ENCODE data around the gene ZNF217.
"Not testable (repeated sequence)": the region's sequence is repeated elsewhere in the genome, so short reads cannot be mapped to it uniquely, and the experiment has no call there.

ZNF217 gene

GRCh38 chr20:53608456-53609452 lies 15.1 kb upstream of the ZNF217 start:
- Histone ChIP-seq H2BK5ac (ENCODE audit: low read length) (peak overlapping the region; percentile 71), H3K27ac (replicated peaks; ENCODE audit: low read length) (no peak overlapping the region), H3K23ac (ENCODE audit: low read depth, low read length, poor library complexity) (peak overlapping the region; percentile 49), H2BK120ac (ENCODE audit: low read depth, low read length) (peak overlapping the region; percentile 25), H3K4ac (ENCODE audit: low read length) (no peak overlapping the region), H3K27me3 (ENCODE audit: control insufficient read depth in 3 of 3, insufficient read depth in 3 of 3, low read depth in 1 of 3, low read length in 3 of 3) (no peaks in the 10 kb centered on the region), H3K4me3 (ENCODE audit: low read length in 2 of 2) (no peak overlapping the region), H3K79me1 (ENCODE audit: low read depth, low read length) (no peaks in the 10 kb centered on the region), H3K36me3 (replicated peaks in 1 of 2; ENCODE audit: control insufficient read depth in 2 of 2, insufficient read depth in 2 of 2, low read length in 2 of 2) (no peaks in the 10 kb centered on the region), H3K18ac (ENCODE audit: low read length) (peak overlapping the region; percentile 89), H2AK5ac (ENCODE audit: low read depth, low read length) (peak overlapping the region; percentile 89), H3K9ac (ENCODE audit: low read depth, low read length, poor library complexity) (no peak overlapping the region), H3K4me1 (ENCODE audit: control insufficient read depth in 2 of 2, insufficient read depth in 1 of 2, low read depth in 1 of 2, low read length in 2 of 2) (peaks cover 6 to 9% of the 10 kb centered on the region in 2 donors), H4K91ac (ENCODE audit: low read depth, low read length, poor library complexity) (peak overlapping the region; percentile 65), H2AFZ (ENCODE audit: low read length) (peak overlapping the region; percentile 70), H2BK15ac (ENCODE audit: low read length) (peak overlapping the region; percentile 23), H3K9me3 (replicated peaks in 1 of 2; ENCODE audit: control insufficient read depth in 2 of 2, insufficient read depth in 1 of 2, low read depth in 1 of 2, low read length in 2 of 2) (no peaks in the 10 kb centered on the region), H4K8ac (ENCODE audit: low read depth, low read length) (no peak overlapping the region), H3K4me2 (ENCODE audit: insufficient read depth, low read length, poor library complexity, severe bottlenecking) (no peak overlapping the region), H3K14ac (ENCODE audit: low read length) (no peak overlapping the region), H2BK12ac (ENCODE audit: low read length) (peak overlapping the region; percentile 67)
- no CpG with 5 or more reads among the region's 35 CpGs for WGBS, 2 donors (ENCODE audit: extremely low coverage in 2 of 2, insufficient read length in 2 of 2, insufficient replicate concordance in 1 of 2)
- no peak for DNase-seq (ENCODE audit: low spot score)

- Histone ChIP-seq H3K23ac (ENCODE audit: low read depth, low read length, poor library complexity) (peak overlapping the region; percentile 49), H3K36me3 (replicated peaks in 1 of 2; ENCODE audit: control insufficient read depth in 2 of 2, insufficient read depth in 2 of 2, low read length in 2 of 2) (no peaks in the 10 kb centered on the region), H3K4me1 (ENCODE audit: control insufficient read depth in 2 of 2, insufficient read depth in 1 of 2, low read depth in 1 of 2, low read length in 2 of 2) (peaks cover 4 to 9% of the 10 kb centered on the region in 2 donors), H2BK120ac (ENCODE audit: low read depth, low read length) (no peak overlapping the region), H3K27ac (replicated peaks; ENCODE audit: low read length) (no peak overlapping the region), H2AK5ac (ENCODE audit: low read depth, low read length) (peak overlapping the region; percentile 89), H3K14ac (ENCODE audit: low read length) (no peak overlapping the region), H3K18ac (ENCODE audit: low read length) (peak overlapping the region; percentile 89), H3K9me3 (replicated peaks in 1 of 2; ENCODE audit: control insufficient read depth in 2 of 2, insufficient read depth in 1 of 2, low read depth in 1 of 2, low read length in 2 of 2) (no peaks in the 10 kb centered on the region), H4K8ac (ENCODE audit: low read depth, low read length) (no peak overlapping the region), H2BK12ac (ENCODE audit: low read length) (peak overlapping the region; percentile 67), H4K91ac (ENCODE audit: low read depth, low read length, poor library complexity) (peak overlapping the region; percentile 65), H2BK5ac (ENCODE audit: low read length) (peak overlapping the region; percentile 71), H3K4ac (ENCODE audit: low read length) (no peak overlapping the region), H3K79me1 (ENCODE audit: low read depth, low read length) (no peaks in the 10 kb centered on the region), H3K27me3 (ENCODE audit: control insufficient read depth in 3 of 3, insufficient read depth in 3 of 3, low read depth in 1 of 3, low read length in 3 of 3) (no peaks in the 10 kb centered on the region), H3K4me3 (ENCODE audit: low read length in 2 of 2) (no peak overlapping the region), H3K9ac (ENCODE audit: low read depth, low read length, poor library complexity) (no peak overlapping the region), H2AFZ (ENCODE audit: low read length) (no peak overlapping the region), H3K4me2 (ENCODE audit: insufficient read depth, low read length, poor library complexity, severe bottlenecking) (no peak overlapping the region), H2BK15ac (ENCODE audit: low read length) (peak overlapping the region; percentile 23)
- DNase-seq (ENCODE audit: low spot score), result no peak
- no CpG with 5 or more reads among the region's 23 CpGs for WGBS, 2 donors (ENCODE audit: extremely low coverage in 2 of 2, insufficient read length in 2 of 2, insufficient replicate concordance in 1 of 2)
Observed at GRCh38 chr20:53608071-53608455, 14.4 kb upstream of the ZNF217 start.

GRCh38 chr20:53606364-53606985 lies 12.8 kb upstream of the ZNF217 start:
- Histone ChIP-seq H3K36me3 (replicated peaks in 1 of 2; ENCODE audit: control insufficient read depth in 2 of 2, insufficient read depth in 2 of 2, low read length in 2 of 2) (no peaks in the 10 kb centered on the region), H3K27ac (replicated peaks; ENCODE audit: low read length) (no peak overlapping the region), H2BK12ac (ENCODE audit: low read length) (peak overlapping the region; percentile 73), H3K4me1 (ENCODE audit: control insufficient read depth in 2 of 2, insufficient read depth in 1 of 2, low read depth in 1 of 2, low read length in 2 of 2) (peaks cover 2 to 9% of the 10 kb centered on the region in 2 donors), H4K8ac (ENCODE audit: low read depth, low read length) (no peak overlapping the region), H3K4ac (ENCODE audit: low read length) (no peak overlapping the region), H3K18ac (ENCODE audit: low read length) (peak overlapping the region; percentile 11), H2BK15ac (ENCODE audit: low read length) (no peak overlapping the region), H3K23ac (ENCODE audit: low read depth, low read length, poor library complexity) (no peak overlapping the region), H2AFZ (ENCODE audit: low read length) (peak overlapping the region; percentile 68), H3K27me3 (ENCODE audit: control insufficient read depth in 3 of 3, insufficient read depth in 3 of 3, low read depth in 1 of 3, low read length in 3 of 3) (no peaks in the 10 kb centered on the region), H3K79me1 (ENCODE audit: low read depth, low read length) (no peaks in the 10 kb centered on the region), H3K4me2 (ENCODE audit: insufficient read depth, low read length, poor library complexity, severe bottlenecking) (no peak overlapping the region), H2BK120ac (ENCODE audit: low read depth, low read length) (no peak overlapping the region), H3K4me3 (ENCODE audit: low read length in 2 of 2) (no peak overlapping the region), H4K91ac (ENCODE audit: low read depth, low read length, poor library complexity) (no peak overlapping the region), H3K9ac (ENCODE audit: low read depth, low read length, poor library complexity) (no peak overlapping the region), H3K14ac (ENCODE audit: low read length) (no peak overlapping the region), H2AK5ac (ENCODE audit: low read depth, low read length) (no peak overlapping the region), H2BK5ac (ENCODE audit: low read length) (no peak overlapping the region), H3K9me3 (replicated peaks in 1 of 2; ENCODE audit: control insufficient read depth in 2 of 2, insufficient read depth in 1 of 2, low read depth in 1 of 2, low read length in 2 of 2) (no peaks in the 10 kb centered on the region)
- WGBS, 2 donors (ENCODE audit: extremely low coverage in 2 of 2, insufficient read length in 2 of 2, insufficient replicate concordance in 1 of 2), result no CpG with 5 or more reads among the region's 8 CpGs
- no peak for DNase-seq (ENCODE audit: low spot score)

GRCh38 chr20:53605401-53605800 lies 11.8 kb upstream of the ZNF217 start:
- H4K8ac ChIP-seq (ENCODE audit: low read depth, low read length); H3K4ac ChIP-seq (ENCODE audit: low read length); H3K4me3 ChIP-seq (ENCODE audit: low read length in 2 of 2); H2BK15ac ChIP-seq (ENCODE audit: low read length); H3K27me3 ChIP-seq (ENCODE audit: control insufficient read depth in 3 of 3, insufficient read depth in 3 of 3, low read depth in 1 of 3, low read length in 3 of 3); H2BK5ac ChIP-seq (ENCODE audit: low read length); H3K36me3 ChIP-seq (replicated peaks in 1 of 2; ENCODE audit: control insufficient read depth in 2 of 2, insufficient read depth in 2 of 2, low read length in 2 of 2); H3K9me3 ChIP-seq (replicated peaks in 1 of 2; ENCODE audit: control insufficient read depth in 2 of 2, insufficient read depth in 1 of 2, low read depth in 1 of 2, low read length in 2 of 2); H4K91ac ChIP-seq (ENCODE audit: low read depth, low read length, poor library complexity); H2AK5ac ChIP-seq (ENCODE audit: low read depth, low read length); H3K27ac ChIP-seq (replicated peaks; ENCODE audit: low read length); H3K4me2 ChIP-seq (ENCODE audit: insufficient read depth, low read length, poor library complexity, severe bottlenecking); H3K18ac ChIP-seq (ENCODE audit: low read length); H3K14ac ChIP-seq (ENCODE audit: low read length); H3K79me1 ChIP-seq (ENCODE audit: low read depth, low read length); H3K23ac ChIP-seq (ENCODE audit: low read depth, low read length, poor library complexity); H3K9ac ChIP-seq (ENCODE audit: low read depth, low read length, poor library complexity); H2BK120ac ChIP-seq (ENCODE audit: low read depth, low read length); H3K4me1 ChIP-seq (ENCODE audit: control insufficient read depth in 2 of 2, insufficient read depth in 1 of 2, low read depth in 1 of 2, low read length in 2 of 2); H2AFZ ChIP-seq (ENCODE audit: low read length); H2BK12ac ChIP-seq (ENCODE audit: low read length); DNase-seq (ENCODE audit: low spot score): not testable (repeated sequence)
- no CpG with 5 or more reads among the region's 5 CpGs for WGBS, 2 donors (ENCODE audit: extremely low coverage in 2 of 2, insufficient read length in 2 of 2, insufficient replicate concordance in 1 of 2)
